Fibroblast of the conjunctiva (primary cell): Measurements from ENCODE around the gene GBA2.

Experiments used
- DNase-seq: peaks from one replicate; pipeline ENCODE4 v3.0.0-alpha.2; 2010; ENCODE audit warnings: low read depth

GBA2 gene

DNA sequence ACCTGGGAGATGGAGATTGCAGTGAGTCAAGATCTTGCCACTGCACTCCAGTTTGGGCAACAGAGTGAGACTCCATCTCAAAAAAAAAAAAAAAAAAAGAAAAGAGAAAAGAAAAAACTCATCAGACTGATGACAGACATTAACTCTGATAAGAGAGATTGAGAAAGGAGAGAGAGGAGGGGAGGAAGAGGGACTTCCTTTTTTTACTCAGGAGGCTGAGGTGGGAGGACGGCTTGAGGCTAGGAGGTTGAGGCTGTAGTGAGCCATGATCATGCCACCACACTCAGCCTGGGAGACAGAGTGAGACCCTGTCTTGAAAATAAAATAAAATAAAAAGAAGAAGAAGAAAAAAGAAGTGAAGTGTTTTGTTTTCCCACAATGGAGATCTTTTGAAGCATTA lies 14.8 kb upstream of the GBA2 start:
- DNase-seq, result no peak

DNA sequence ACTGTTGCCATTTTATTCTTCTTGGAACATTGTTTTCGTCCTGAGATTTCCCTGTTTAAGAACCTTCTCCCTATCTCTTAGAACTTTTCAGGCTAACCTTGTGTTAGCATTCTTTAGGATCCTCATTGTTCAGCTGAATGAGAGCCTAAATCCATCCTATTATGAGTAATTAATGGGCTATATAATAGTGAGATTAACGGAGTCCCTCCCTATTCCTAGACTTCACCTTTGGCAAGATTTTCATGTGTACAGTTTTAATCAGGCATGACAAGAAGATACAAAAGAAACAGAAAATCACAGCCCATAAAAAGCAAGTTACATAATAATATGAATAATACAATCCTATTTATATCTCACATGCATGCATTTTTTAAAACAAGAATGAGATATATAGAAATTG lies 14.2 kb upstream of the GBA2 start:
- DNase-seq, result no peak

DNA sequence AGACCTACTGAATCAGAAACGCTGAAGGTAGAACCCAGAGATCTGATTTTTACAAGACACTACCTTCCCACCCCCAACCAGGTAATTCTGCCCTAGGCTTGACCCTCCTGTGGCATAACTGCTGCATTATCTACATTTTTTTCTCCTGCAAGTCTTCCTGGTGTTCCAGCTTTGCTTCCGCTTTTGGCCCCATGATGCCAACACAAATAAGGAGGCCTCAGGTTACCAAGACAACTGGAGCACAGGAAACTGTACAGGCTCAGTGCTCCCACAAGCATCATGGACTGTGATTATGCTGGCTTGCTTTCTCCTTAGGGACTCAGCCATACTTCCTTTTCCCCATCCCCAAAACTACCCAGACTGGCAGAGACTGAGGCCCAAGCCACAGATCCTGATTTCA lies 11.6 kb upstream of the GBA2 start:
- DNase-seq, result peak; percentile 41

DNA sequence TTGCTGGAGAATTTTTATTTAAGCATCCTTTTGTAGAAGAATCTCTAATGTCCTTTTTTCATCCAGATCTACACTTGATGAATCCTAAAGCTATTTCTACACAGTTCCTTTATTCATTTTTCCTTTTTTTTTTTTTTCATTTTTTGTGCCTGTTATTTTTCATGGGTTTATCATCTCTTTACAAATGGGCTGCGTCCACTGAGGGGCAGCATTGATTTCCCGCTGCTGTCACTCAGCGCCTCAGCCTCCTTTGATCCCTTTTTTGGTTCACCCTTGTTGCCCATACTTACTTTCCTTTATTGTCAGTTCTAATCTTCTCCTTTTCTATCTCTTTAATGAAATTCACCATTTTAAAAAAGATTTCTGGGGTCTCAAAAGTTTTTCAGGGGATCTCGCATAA lies 10.8 kb upstream of the GBA2 start:
- no peak for DNase-seq

DNA sequence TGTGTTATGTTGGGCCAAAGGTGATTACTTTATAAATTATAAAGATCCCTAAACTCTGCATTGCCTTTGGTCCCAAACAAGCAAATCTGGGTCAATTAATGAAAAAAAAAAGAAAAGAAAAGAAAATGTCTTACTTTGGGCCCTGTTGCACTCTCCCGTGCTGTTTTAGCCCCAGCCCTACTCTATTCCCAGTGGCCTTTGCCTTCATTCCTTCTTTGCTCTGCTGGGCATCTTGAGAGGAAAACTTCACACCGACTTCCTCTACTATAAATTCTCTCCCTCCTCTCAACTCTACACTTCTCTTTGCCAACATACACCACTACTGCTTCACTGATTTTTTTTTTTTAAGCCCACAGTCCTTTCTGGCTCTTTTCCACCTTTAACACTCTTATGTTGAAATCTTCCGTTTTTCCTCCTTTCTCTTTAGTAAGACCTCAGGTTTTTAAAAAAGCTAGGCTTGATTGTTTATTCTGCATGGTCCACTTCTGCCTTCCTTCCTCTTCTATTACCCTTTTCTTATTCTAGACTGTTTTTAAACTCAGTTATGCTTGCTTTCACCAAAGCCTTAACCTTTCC lies 9.5 kb upstream of the GBA2 start:
- DNase-seq, result no peak

DNA sequence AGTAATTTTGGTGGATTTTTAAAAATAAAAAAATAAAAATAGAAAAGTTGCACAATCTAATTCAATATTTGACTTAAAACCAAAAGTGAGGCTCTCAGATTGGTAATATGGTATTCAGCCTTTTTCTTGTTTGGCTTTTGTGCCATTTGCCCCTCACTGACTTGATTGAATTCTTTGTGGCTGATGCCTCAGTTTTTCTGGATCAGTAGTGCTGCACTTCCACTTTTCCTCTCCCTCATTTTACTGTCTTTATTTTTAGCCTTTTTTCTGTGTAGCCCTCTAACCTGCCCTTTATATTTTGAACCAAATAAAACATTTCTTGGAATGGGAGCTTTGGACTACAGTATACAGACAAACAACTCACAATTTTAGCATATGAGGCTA lies 8.9 kb upstream of the GBA2 start:
- no peak for DNase-seq

DNA sequence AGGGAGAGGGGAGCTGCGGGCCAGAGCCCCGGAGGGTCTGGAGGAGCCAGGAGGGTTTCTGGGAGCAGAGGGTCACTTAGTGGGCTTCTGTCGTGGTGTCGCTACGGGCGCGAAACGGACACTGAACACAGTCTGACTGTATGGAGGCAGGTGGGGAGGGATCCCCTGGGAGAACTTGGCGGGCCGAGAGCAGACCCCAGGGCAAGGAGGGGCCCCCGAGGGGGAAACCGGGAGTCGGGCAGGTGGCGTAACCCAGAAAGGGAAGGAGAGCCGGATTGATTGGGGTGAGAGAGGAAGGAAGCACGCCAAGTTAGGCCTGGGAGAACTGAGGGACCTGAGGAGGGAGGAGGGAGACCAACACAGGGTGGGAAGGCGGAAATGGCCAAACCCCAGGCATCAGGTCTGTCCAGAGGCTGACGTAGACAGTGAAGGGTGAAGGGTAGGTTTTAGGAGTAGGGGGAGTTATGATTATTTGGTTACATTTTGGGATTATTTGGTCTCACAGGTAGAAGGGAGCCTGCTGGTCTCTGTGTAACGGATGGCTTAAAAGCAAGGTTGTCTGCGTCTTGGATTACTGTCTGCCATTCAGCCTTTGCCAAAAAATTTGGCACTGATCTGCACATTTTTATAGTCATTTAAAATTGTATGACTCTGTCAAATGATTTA lies 8.3 kb upstream of the GBA2 start:
- no peak for DNase-seq

DNA sequence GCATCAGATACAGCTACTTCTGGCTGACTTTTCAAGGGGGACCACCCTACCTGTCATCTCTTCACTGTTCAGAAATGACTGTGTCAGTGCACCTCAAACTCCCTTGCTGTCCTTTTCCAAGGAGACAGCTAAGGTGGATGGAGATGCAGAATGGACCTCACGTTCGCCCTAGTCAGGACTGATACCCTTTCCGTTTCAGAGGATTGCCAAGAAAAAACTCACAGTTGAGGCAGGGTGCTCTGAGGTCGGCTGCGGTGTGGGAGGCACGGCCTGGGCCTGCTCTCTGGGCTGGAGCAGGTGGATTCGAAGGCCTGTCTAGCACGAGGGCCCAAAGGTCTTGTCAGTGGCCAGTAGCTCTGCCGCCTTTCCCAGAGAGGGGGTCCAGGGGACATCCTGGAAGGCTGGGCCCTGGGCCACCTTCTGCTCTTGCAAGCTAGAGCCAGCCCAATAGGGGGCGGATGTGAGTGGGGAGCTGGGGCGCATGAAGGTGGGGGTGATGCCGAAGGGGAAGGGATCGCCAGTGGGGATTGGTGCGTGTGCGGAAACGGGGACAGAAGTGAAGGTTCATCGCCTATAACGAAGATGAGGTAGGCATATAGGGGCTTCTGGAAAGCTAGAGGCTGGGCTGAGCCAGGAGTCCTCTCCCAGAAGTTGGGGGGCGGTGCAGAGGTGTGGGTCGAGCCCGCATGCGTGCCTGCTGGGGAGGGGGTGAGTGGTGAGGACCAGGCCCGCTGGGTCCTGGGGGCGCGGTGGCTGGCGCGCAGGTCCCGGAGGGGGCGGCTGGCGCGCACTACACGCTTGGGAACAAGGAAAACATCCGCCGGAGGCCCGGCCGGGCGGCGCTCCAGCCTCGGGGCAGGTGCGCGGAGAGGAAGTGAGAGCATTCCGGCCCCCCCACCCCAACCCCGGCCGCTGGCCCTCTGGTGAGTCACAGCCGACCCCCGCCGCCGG lies 7.5 kb upstream of the GBA2 start:
- no peak for DNase-seq

DNA sequence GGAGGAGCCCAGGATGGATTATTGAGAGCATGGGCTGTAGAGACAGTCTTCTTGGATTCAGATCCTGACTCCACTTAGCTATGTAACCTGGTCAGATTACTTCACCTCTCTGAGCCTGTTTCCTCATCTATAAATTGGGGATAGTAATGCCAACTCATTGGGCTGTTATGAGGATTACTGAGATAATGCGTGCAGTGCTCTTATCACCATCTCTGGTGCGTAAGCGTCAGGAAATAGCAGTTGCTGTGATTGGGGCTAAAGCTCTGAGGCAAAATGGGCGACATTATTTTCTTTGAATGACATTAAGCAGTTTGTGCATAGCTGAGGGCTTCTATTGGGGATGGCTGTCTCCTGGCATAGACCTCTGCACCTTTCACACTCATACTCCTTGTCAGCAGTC lies 6.0 kb upstream of the GBA2 start:
- DNase-seq, result no peak

DNA sequence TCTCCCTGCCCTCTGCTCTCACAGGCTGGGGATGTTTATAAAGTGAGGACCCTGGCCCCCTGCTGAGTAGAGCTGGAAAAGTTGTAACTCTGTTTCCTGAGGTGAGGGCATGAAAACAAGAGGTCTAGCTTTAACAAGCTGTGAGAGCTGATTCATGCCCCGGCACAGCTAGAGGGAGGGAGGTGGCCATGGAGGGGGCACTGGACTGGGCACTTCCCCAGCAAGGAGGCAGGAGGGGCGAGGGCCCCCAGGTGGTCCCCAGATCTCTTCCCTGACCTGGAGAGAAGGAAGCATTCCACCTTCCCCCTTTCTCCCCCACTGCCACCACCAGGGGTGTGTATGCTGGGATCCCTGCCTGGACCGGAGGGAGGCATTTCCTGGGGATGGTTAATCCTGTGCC lies 5.2 kb upstream of the GBA2 start, which contains the start of gene MSMP:
Gene MSMP, minus strand, starts transcription at position 13 of the 400 bp plus-strand sequence. CDS start 147 bp downstream, outside the sequence.
- DNase-seq, result no peak

DNA sequence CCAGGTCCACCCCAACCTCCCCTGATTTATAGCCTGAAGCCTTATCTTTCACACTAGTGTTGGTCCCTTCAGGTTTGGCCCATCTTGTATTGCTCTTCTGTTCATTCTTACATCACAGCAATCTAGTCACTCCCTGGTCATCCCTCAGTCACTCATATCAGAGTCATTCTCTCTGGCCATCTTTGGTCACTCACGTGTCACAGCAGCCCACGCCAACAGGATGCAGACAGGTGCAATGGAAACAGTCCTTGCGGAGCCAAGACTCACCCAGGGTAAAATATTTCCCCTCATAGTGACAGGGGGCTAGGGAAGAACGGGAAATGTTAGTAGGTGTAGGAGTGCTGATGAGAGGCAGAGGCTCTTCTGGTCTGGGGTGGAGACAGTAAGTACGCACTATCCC lies 4.4 kb upstream of the GBA2 start:
- DNase-seq, result no peak

DNA sequence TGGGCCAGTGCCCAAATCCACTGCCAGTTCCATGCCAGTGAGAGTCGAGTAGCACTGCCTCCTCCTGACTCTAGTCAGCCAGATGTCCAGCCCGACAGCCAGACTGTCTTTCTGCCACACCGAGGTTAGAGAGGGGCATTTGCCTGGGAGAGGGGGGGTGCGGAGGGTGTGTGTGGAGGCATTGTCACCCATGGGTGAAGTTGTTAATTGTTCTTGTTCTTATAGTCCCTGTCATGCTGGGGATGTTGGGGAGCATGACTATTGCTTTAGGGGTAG lies 1.2 kb upstream of the GBA2 start:
- no peak for DNase-seq

DNA sequence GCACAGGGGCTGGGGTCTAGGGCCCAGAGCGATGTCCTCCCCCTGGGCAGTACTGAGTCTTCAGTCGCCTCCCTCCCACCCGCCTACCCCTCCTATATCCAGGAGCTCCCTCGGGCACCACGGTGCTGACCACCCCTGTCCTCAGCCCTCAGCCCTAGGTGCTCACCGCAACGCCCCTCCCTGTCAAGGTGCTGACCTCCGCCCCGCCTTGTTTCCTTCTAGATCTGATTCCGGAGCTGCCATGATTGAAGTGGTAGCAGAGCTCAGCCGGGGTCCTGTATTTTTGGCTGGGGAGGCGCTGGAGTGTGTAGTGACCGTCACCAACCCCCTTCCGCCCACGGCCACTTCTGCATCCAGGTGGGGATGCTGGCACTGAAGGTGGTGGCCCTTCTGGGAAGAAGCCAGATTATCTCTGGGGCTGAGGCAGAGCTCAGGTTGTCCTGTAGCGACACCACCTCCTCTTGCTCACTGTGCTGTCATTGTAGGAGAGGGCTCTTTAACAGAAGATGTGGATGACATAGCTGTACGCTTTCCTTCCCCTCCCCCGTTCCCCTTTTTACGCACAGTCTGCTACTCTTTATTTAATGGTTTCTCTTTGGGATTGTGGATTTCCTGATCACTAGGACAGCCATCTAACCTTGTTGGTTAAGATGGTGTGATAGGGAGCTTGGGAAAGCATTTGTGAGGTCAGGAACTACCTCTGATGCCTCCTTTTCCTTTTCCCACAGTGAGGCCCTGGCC lies 657 bp upstream of the GBA2 start:
- DNase-seq, result no peak

DNA sequence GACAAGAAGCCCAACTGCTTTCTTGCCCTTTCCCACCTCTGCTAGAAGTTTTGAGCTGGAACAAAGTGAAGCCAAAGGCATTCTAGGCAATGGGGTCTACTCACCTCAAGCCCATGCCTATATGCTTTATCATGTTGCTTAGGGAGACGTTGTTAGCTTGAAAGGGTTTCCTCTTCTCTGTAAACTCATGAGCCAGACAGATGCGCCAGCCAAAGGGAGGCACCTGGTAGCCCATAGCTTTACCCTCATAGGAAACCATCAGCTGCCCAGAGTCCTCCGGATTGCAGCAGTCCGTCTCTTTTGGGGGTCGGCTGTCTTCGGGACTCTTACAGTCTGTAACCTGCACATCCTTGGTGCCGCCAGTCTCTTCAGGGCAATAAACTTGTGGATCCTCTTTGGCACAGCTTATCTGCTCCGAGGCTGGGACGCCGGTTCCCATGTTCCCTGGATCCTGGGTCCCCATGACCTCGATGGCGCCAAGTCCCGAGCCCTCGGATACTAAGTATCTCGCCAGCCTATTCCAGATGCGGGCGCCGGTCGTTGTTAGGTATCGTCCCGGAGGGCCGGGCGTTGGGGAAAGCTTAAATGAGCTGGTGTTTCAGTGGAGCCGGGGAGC lies 678 bp downstream of the GBA2 start:
- no peak for DNase-seq

DNA sequence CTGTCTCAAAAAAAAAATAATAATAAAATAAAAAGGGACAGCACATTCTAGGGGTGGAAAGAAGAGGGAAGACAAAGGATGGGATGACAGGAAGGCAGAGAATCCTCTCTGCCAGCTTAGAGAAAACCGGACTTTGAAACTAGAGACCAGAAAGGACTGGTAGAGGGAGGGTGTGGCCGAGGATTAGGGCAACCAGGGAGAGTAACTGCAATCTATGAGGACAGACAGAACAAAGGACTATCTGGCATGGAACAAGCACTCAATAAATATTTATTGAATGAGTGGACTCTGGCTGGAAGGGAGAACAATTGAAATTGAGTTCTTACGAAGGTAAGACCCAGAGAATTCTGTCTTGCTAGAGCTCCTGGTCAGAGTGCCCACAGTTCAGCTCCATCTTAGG lies 2.4 kb downstream of the GBA2 start:
- DNase-seq, result no peak

DNA sequence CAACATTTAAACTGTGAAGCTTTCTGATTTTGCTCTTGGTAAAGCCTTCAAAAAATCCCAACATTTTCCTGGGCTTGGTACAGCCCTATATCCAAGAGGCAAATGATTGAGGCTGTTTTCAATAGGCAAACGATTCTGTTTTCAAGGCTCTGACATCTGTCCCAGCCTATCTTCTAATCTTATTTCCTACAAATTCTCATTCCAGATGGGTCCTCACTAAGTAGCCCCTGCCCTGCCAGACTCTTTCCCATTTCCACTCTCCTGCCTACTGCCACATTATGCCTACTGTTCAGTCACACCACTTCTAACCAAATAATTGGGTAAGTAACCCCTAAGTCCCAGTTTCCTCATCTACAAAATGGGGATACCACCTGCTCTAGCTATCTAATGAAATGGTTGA lies 3.5 kb downstream of the GBA2 start:
- no peak for DNase-seq

DNA sequence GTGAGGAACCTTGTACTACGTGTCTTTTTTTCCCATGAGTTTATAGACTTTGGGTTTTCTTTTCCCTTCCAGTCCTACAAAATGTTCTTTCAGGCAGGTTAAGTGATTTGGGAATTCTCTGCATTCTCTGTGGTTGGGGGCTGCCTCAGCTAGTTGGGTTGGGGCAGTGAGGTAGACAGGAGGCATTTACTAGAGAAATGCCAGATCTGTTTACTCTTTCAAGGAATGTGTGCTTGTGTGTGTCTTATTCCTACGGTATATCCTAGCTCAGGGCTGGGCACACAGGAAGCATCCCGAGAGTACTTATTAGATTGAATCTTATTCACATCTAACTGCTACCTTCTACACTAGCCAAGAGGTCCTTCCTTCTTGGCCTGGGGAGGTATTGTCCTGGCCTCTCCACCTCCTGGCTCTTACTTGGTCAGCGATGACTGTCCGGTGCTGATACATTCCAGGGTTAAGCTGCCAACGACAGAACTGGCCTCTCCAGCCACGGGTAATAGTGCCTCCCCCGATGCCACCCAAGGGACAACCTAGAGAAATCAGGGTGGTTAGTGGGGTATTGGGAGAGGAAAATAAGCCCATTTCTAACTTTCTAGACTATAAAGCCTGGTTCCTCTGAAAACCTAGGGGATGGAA lies 5.0 kb downstream of the GBA2 start:
- no peak for DNase-seq

DNA sequence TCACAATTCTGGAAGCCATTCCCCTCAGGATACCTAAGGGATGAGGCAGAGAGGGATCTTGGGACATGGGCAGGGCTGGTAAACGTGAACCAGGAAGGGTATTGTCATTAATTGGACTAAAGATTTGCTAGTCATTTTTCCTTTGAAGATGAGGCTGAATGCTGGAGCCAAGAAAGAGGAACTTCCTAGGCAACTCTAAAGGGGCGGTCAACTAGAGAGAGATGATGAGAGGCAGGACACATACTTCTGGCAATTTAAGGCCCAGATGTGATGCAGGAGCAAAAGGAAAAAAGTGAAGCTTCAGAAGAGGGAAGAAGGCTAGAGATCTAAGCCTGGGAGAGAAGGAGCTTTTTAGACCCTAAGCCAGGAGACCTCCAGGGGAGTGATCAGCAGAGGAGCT lies 5.6 kb downstream of the GBA2 start:
- DNase-seq, result no peak

DNA sequence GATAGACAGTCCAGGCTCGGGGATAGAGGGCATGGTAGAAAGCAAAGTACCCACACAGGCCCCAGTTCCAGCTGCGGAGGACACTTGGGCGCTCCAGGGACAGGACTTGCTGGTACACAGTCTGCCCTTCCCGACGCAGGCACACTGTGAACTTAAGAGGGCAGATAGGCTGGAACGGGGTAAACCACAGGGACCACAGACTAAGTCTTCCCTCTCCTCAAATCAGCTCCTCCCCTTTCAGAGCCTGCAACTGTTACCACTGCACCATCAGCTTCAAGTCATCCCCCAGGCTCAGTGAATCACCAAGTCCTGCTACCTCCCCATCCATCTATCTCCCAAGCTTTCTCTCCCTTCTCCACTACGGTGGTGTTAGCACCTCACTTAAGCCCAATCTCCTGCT lies 7.3 kb downstream of the GBA2 start:
- no peak for DNase-seq

DNA sequence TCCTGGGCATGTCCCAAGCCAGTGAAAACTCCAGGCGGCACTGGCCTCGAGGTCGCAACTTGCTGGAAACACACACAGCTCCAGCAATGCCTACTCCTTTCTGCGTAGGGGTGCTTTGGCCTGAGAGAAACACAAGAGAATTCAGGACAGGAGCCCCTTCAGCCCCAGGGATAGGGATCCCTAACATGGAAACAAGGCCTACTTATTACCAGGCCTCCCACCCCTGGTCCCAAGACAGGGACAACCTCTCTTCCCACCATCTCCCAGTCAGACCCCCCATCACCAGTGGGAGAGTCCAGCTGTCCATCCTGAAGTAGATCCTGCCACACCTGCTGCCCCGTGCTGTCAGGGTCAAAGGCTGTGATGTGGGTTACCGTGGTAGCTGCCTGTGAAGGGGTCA lies 8.8 kb downstream of the GBA2 start:
- no peak for DNase-seq

DNA sequence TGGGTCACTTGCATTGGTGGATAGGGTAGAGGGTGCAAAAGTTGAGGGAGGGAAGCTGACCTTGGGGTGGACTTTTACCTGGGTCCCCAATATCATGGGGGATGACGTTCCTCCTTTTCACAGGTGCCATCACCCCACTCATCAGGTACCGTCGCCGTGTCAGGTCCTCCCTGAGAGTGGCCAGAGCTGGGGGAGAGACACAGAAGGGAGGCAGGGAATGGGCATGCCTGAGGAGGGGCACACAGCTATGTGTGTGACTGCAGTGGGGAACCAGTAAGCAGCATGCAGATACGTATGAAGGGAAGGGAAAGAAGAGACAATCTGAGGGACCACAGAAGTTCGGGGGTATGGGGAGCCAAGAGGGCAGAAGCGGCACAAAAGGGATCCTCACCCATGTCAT lies 10.1 kb downstream of the GBA2 start:
- DNase-seq, result no peak

DNA sequence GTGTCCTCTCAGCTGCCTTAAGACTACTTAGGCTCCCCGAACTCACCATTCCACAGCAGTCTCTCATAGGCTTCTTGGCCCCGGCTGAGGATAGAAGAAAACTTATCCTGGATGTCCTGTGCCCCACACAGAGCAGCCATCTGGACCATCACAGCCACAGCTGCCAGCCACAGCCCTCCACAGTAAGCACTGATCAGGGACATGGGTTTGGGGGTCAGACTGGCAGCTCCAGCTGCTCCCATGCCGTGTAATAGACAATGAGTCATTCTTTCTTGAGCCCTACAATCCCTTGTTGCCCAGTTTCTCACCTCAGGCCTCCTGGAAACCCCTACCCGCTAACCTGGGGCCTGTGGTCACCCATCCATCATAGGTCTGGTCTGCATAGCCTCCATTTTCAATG lies 10.8 kb downstream of the GBA2 start:
- no peak for DNase-seq
